WI38 (cell line): Measurements from ENCODE around the gene ABLIM1.

Source experiments
- H3K4me3 ChIP-seq: 2 replicates; pipeline ENCODE4 v1.5.1; 2011; ENCODE audit warnings: low read depth, mild to moderate bottlenecking, control low read depth, low read length
- CTCF ChIP-seq: IDR thresholded peaks from 2 replicates; pipeline ENCODE4 v1.5.1; 2012; ENCODE audit warnings: low read depth, mild to moderate bottlenecking, control low read depth, low read length

ABLIM1 gene

GRCh38 chr10:114623661-114624294, 34.3 kb downstream of the ABLIM1 start:
- H3K4me3 ChIP-seq: no peak overlapping the region

GRCh38 chr10:114623155-114623554, 34.9 kb downstream of the ABLIM1 start:
- no peak for TF ChIP-seq CTCF
- no peak overlapping the region for H3K4me3 ChIP-seq

More at GRCh38 chr10:114623661-114624294, 34.3 kb downstream of the ABLIM1 start:
- no peak for TF ChIP-seq CTCF

- no peak overlapping the region for H3K4me3 ChIP-seq
- TF ChIP-seq CTCF: no peak
Measured at GRCh38 chr10:114618722-114619121, 39.4 kb downstream of the ABLIM1 start.

GRCh38 chr10:114616516-114616915, 41.6 kb downstream of the ABLIM1 start:
- H3K4me3 ChIP-seq: no peak overlapping the region

GRCh38 chr10:114616103-114616502, 42.0 kb downstream of the ABLIM1 start:
- H3K4me3 ChIP-seq: no peak overlapping the region

More at GRCh38 chr10:114616516-114616915, 41.6 kb downstream of the ABLIM1 start:
- no peak for TF ChIP-seq CTCF

GRCh38 chr10:114615600-114616007, 42.5 kb downstream of the ABLIM1 start:
- H3K4me3 ChIP-seq: no peak overlapping the region
- TF ChIP-seq CTCF: no peak

More at GRCh38 chr10:114616103-114616502, 42.0 kb downstream of the ABLIM1 start:
- TF ChIP-seq CTCF: no peak

GRCh38 chr10:114613237-114613979, 44.7 kb downstream of the ABLIM1 start:
- no peak overlapping the region for H3K4me3 ChIP-seq
- no peak for TF ChIP-seq CTCF
